Measurements from ENCODE around the gene LRGUK. TPM values are rescaled to one million over a fixed set of nuclear protein-coding genes. Genes with fewer than 3 reads are reported as not detected.

The LRGUK gene
- total RNA-seq, 1 experiment from 2014 or later, result 1.9 TPM

DNA sequence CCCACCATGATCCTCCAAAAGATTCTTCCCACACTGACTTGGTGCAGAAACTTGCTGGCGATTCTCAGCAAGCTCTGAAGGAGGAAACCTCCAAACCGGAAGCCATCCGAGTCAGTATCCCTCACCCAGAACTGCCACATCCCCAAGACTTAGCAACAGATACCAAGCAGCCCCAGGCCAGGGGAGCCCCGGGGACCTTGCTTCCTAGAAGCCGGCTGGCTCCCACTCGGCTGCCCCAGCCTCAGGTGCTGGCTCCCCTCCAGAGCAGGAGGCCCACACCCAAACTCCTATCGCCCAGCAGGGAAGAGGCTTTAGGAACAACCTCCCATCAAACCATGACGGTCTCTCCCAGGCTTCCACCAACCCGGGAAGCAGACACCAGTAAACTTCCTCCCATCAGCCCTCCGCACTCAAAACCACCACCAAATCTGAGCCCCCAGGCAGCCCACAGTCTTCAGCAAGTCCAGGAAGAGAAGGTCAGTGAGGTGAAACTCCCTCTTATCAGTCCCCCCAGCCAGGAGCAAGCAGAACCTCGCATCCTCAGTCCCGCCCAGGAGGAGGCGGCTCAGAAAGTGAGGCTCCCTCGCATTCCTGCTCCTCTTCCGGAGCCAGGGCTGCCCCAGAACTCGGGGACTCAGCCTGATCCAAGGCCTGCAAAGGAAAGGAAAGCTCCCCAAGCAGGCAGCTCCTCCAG lies 82.3 kb downstream of the LRGUK start:
- Mint-ChIP-seq H3K36me3 (peaks cover 10% of the 10 kb centered on the region), H3K9me3 (peaks cover 8% of the 10 kb centered on the region), H3K4me1 (no peaks in the 10 kb centered on the region), H3K4me3 (no peak overlapping the region), H3K27ac (no peak overlapping the region), H3K27me3 (ENCODE audit: low read depth) (no peaks in the 10 kb centered on the region)
- POLR2A ChIA-PET, result no interaction called here
- DNase-seq (ENCODE audit: low spot score), result peak; percentile 20
- TF ChIP-seq ZBTB21 (CRISPR knock-in tag; IDR thresholded peaks at IDR 0.05; ENCODE audit: borderline replicate concordance) (no peak), FOXJ3 (CRISPR knock-in tag; IDR thresholded peaks at IDR 0.05; ENCODE audit: borderline replicate concordance) (no peak), NFE2L1 (CRISPR knock-in tag; IDR thresholded peaks at IDR 0.05) (no peak), EMX1 (CRISPR knock-in tag; IDR thresholded peaks at IDR 0.05) (no peak), TP53 (CRISPR knock-in tag; IDR thresholded peaks at IDR 0.05) (no peak), ZNF396 (CRISPR knock-in tag; IDR thresholded peaks at IDR 0.05; ENCODE audit: borderline replicate concordance) (no peak), TCF7 (CRISPR knock-in tag; IDR thresholded peaks at IDR 0.05; ENCODE audit: low read depth) (no peak)
- TF ChIP-seq, protein P1, sequence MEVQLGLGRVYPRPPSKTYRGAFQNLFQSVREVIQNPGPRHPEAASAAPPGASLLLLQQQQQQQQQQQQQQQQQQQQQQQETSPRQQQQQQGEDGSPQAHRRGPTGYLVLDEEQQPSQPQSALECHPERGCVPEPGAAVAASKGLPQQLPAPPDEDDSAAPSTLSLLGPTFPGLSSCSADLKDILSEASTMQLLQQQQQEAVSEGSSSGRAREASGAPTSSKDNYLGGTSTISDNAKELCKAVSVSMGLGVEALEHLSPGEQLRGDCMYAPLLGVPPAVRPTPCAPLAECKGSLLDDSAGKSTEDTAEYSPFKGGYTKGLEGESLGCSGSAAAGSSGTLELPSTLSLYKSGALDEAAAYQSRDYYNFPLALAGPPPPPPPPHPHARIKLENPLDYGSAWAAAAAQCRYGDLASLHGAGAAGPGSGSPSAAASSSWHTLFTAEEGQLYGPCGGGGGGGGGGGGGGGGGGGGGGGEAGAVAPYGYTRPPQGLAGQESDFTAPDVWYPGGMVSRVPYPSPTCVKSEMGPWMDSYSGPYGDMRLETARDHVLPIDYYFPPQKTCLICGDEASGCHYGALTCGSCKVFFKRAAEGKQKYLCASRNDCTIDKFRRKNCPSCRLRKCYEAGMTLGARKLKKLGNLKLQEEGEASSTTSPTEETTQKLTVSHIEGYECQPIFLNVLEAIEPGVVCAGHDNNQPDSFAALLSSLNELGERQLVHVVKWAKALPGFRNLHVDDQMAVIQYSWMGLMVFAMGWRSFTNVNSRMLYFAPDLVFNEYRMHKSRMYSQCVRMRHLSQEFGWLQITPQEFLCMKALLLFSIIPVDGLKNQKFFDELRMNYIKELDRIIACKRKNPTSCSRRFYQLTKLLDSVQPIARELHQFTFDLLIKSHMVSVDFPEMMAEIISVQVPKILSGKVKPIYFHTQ (CRISPR knock-in tag; IDR thresholded peaks at IDR 0.05), result no peak
- TF ChIP-seq, protein P2, sequence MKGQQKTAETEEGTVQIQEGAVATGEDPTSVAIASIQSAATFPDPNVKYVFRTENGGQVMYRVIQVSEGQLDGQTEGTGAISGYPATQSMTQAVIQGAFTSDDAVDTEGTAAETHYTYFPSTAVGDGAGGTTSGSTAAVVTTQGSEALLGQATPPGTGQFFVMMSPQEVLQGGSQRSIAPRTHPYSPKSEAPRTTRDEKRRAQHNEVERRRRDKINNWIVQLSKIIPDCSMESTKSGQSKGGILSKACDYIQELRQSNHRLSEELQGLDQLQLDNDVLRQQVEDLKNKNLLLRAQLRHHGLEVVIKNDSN (CRISPR knock-in tag; IDR thresholded peaks at IDR 0.05), result no peak
- TF ChIP-seq, protein P3, sequence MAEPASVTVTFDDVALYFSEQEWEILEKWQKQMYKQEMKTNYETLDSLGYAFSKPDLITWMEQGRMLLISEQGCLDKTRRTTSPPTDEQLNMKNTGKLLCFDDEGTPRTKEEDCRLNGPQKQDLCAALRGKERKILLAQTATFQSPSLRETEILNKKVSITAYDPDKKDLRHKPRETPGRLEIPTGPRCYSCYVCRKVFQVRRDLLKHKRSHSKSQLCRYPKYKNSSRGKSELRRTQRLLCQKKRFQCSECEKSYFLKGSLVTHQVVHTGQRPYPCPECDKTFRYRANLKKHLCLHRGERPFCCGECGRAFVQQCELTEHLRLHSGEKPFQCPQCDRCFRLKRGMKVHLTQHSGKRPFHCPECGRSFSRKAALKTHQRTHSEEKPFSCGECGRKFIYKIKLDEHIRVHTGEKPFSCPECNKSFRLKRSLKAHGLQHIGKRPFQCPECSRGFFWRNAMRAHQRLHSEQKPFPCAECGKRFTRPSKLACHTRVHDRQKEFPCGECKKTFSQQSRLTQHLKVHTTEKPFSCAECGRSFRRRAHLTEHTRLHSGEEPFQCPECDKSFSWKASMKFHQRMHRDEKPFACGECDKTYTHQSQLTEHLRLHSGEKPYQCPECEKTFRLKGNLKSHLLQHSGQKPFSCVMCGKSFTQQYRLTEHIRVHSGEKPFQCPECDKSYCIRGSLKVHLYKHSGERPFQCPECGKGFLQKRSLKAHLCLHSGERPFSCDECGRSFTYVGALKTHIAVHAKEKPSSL (CRISPR knock-in tag; conservative IDR thresholded peaks at IDR 0.05), result no peak
- TF ChIP-seq, protein P4, sequence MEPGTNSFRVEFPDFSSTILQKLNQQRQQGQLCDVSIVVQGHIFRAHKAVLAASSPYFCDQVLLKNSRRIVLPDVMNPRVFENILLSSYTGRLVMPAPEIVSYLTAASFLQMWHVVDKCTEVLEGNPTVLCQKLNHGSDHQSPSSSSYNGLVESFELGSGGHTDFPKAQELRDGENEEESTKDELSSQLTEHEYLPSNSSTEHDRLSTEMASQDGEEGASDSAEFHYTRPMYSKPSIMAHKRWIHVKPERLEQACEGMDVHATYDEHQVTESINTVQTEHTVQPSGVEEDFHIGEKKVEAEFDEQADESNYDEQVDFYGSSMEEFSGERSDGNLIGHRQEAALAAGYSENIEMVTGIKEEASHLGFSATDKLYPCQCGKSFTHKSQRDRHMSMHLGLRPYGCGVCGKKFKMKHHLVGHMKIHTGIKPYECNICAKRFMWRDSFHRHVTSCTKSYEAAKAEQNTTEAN (CRISPR knock-in tag; IDR thresholded peaks at IDR 0.05), result no peak
- no peak for ATAC-seq
- CTCF ChIA-PET, result interaction anchor here (1.3 kb wide), 1 partner anchor 68 kb away, joined by 4 read pairs; no protein-coding TSS in a partner anchor

DNA sequence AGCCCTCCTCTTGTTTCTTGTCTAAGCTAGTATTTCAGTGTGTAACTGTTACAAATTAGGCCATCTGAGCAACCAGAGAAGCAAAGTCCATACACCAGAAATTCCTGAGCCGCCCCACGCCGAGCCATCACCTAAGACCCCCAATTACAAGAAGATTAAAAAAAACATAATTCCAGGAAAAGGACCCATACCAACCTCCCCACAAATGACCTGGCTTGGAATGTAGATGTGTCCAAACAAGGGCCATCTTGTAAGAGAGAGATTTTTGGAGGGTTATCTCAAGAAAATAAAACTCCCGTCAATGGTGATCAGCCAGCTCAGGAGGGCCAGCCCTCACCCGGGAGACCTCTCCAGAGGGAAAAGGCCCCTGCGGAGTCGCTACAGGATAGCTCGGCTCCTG lies 83.1 kb downstream of the LRGUK start:
- TF ChIP-seq, protein P3 (CRISPR knock-in tag; conservative IDR thresholded peaks at IDR 0.05), result no peak
- no peak for TF ChIP-seq ZNF671 (CRISPR knock-in tag; IDR thresholded peaks at IDR 0.05)
- TF ChIP-seq, protein P5, sequence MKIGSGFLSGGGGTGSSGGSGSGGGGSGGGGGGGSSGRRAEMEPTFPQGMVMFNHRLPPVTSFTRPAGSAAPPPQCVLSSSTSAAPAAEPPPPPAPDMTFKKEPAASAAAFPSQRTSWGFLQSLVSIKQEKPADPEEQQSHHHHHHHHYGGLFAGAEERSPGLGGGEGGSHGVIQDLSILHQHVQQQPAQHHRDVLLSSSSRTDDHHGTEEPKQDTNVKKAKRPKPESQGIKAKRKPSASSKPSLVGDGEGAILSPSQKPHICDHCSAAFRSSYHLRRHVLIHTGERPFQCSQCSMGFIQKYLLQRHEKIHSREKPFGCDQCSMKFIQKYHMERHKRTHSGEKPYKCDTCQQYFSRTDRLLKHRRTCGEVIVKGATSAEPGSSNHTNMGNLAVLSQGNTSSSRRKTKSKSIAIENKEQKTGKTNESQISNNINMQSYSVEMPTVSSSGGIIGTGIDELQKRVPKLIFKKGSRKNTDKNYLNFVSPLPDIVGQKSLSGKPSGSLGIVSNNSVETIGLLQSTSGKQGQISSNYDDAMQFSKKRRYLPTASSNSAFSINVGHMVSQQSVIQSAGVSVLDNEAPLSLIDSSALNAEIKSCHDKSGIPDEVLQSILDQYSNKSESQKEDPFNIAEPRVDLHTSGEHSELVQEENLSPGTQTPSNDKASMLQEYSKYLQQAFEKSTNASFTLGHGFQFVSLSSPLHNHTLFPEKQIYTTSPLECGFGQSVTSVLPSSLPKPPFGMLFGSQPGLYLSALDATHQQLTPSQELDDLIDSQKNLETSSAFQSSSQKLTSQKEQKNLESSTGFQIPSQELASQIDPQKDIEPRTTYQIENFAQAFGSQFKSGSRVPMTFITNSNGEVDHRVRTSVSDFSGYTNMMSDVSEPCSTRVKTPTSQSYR (CRISPR knock-in tag; IDR thresholded peaks at IDR 0.05), result no peak
- TF ChIP-seq, protein P1 (CRISPR knock-in tag; IDR thresholded peaks at IDR 0.05), result no peak
- no peak for TF ChIP-seq ZNF396 (CRISPR knock-in tag; IDR thresholded peaks at IDR 0.05; ENCODE audit: borderline replicate concordance)
- TF ChIP-seq GRHL2 (CRISPR knock-in tag; IDR thresholded peaks at IDR 0.05; ENCODE audit: insufficient replicate concordance, severe bottlenecking), result no peak
- no peak for TF ChIP-seq ZNF219 (CRISPR knock-in tag; IDR thresholded peaks at IDR 0.05; ENCODE audit: borderline replicate concordance)
- TF ChIP-seq RELA (CRISPR knock-in tag; IDR thresholded peaks at IDR 0.05; ENCODE audit: borderline replicate concordance), result no peak
- no peak for TF ChIP-seq ZBTB21 (CRISPR knock-in tag; IDR thresholded peaks at IDR 0.05; ENCODE audit: borderline replicate concordance)
- no peaks in the 10 kb centered on the region for H3K4me1 Mint-ChIP-seq
- no peaks in the 10 kb centered on the region for H3K27me3 Mint-ChIP-seq (ENCODE audit: low read depth)
- ChIA-PET POLR2A (no interaction called here), CTCF (interaction anchor here (1.3 kb wide), 1 partner anchor 69 kb away, joined by 4 read pairs; no protein-coding TSS in a partner anchor)
- no peak overlapping the region for H3K27ac Mint-ChIP-seq
- DNase-seq (ENCODE audit: low spot score), result no peak
- H3K9me3 Mint-ChIP-seq, result 0 out of 2 replicates have a peak, but pooled peaks cover under 1% of the 10 kb centered on the region
- H3K36me3 Mint-ChIP-seq, result peaks cover 3% of the 10 kb centered on the region; the same call in 1 of the 2 replicates
- H3K4me3 Mint-ChIP-seq, result no peak overlapping the region
- no peak for ATAC-seq
